DOHH2 (cell line): Measurements from ENCODE around the gene ALS2CL.

ENCODE experiments used
- H3F3A ChIP-seq: fragments of 200-600 bp; sonication (generic), shearing (Covaris generic); 2 replicates; pipeline ENCODE4 v1.6.0; 2016; ENCODE audit warnings: antibody characterized with exemption, mild to moderate bottlenecking; ENCODE audit not compliant: control insufficient read depth, insufficient read depth
- H3K27ac ChIP-seq: fragments of 200-600 bp; sonication (generic); 2 replicates; pipeline ENCODE4 v1.5.1; 2014; ENCODE audit warnings: low read depth, mild to moderate bottlenecking, low read length, moderate library complexity
- H3K27me3 ChIP-seq: fragments of 200-600 bp; sonication (generic); 2 replicates; pipeline ENCODE4 v1.6.1; 2014; ENCODE audit warnings: mild to moderate bottlenecking, low read length, mixed read lengths; ENCODE audit not compliant: control insufficient read depth
- H3K36me3 ChIP-seq: fragments of 200-600 bp; sonication (generic); 2 replicates; pipeline ENCODE4 v1.6.1; 2014; ENCODE audit warnings: mild to moderate bottlenecking, low read length, moderate library complexity, mixed read lengths; ENCODE audit not compliant: control insufficient read depth
- H3K4me1 ChIP-seq: fragments of 200-600 bp; sonication (generic); 2 replicates; pipeline ENCODE4 v1.6.1; 2014; ENCODE audit warnings: mild to moderate bottlenecking, low read length, mixed read lengths; ENCODE audit not compliant: control insufficient read depth
- H3K4me2 ChIP-seq: fragments of 200-600 bp; sonication (generic); 2 replicates; pipeline ENCODE4 v1.6.0; 2014; ENCODE audit warnings: mild to moderate bottlenecking, low read length, moderate library complexity
- H3K4me3 ChIP-seq: fragments of 200-600 bp; sonication (generic); 2 replicates; pipeline ENCODE4 v1.5.1; 2014; ENCODE audit warnings: mild to moderate bottlenecking, low read length, mixed read lengths
- H3K79me2 ChIP-seq: fragments of 200-600 bp; sonication (generic); 2 replicates; pipeline ENCODE4 v1.6.1; 2014; ENCODE audit warnings: mild to moderate bottlenecking, low read length, mixed read lengths; ENCODE audit not compliant: control insufficient read depth
- H3K9me2 ChIP-seq: fragments of 200-600 bp; sonication (generic); replicated peaks from 2 replicates; pipeline ENCODE4 v1.6.1; 2014; ENCODE audit warnings: mild to moderate bottlenecking, low read length, mixed read lengths; ENCODE audit not compliant: control insufficient read depth
- H3K9me3 ChIP-seq: fragments of 200-600 bp; sonication (generic); 2 replicates; pipeline ENCODE4 v1.6.1; 2014; ENCODE audit warnings: antibody characterized with exemption, low read length, mixed read lengths; ENCODE audit not compliant: control insufficient read depth, insufficient read depth
- H4K20me1 ChIP-seq: fragments of 200-600 bp; sonication (generic); 2 replicates; pipeline ENCODE4 v1.6.0; 2014; ENCODE audit warnings: low read depth, mild to moderate bottlenecking, antibody characterized with exemption, low read length, moderate library complexity; ENCODE audit not compliant: control insufficient read depth, insufficient read depth
- CTCF ChIP-seq: fragments of 200-600 bp; sonication (generic); IDR thresholded peaks from one replicate; pipeline ENCODE4 v1.5.1; 2014; ENCODE audit warnings: antibody characterized with exemption, mild to moderate bottlenecking, low read depth, low read length; ENCODE audit not compliant: poor library complexity, severe bottlenecking
- EZH2phosphoT487 ChIP-seq: fragments of 200-600 bp; sonication (generic); IDR thresholded peaks from 2 replicates; pipeline ENCODE4 v1.6.1; 2017; ENCODE audit warnings: borderline replicate concordance, mild to moderate bottlenecking, antibody characterized with exemption, low read length, moderate library complexity, mixed read lengths

The ALS2CL gene

GRCh38 chr3:46700772-46701171, 7.3 kb upstream of the ALS2CL start:
- H3K27me3 ChIP-seq, result peaks cover 6% of the 10 kb centered on the region; the same call in 1 of the 2 replicates
- H4K20me1 ChIP-seq, result no peaks in the 10 kb centered on the region
- H3K4me1 ChIP-seq, result peaks cover 5% of the 10 kb centered on the region
- no peak overlapping the region for H3K4me3 ChIP-seq
- no peak overlapping the region for H3K27ac ChIP-seq
- H3K9me3 ChIP-seq, result no peaks in the 10 kb centered on the region
- no peaks in the 10 kb centered on the region for H3K79me2 ChIP-seq
- H3F3A ChIP-seq, result no peaks in the 10 kb centered on the region
- no peak overlapping the region for H3K4me2 ChIP-seq
- no peaks in the 10 kb centered on the region for H3K36me3 ChIP-seq
- no peaks in the 10 kb centered on the region for H3K9me2 ChIP-seq
- TF ChIP-seq CTCF (no peak), EZH2phosphoT487 (no peak)

GRCh38 chr3:46699676-46700523, 6.4 kb upstream of the ALS2CL start:
- H3F3A ChIP-seq, result no peaks in the 10 kb centered on the region
- no peaks in the 10 kb centered on the region for H3K9me3 ChIP-seq
- no peak overlapping the region for H3K27ac ChIP-seq
- H3K4me1 ChIP-seq, result peaks cover 13% of the 10 kb centered on the region
- no peaks in the 10 kb centered on the region for H4K20me1 ChIP-seq
- no peak for TF ChIP-seq CTCF
- TF ChIP-seq EZH2phosphoT487, result no peak
- no peak overlapping the region for H3K4me3 ChIP-seq
- no peak overlapping the region for H3K4me2 ChIP-seq
- no peaks in the 10 kb centered on the region for H3K9me2 ChIP-seq
- H3K27me3 ChIP-seq, result peaks cover 6% of the 10 kb centered on the region; the same call in 1 of the 2 replicates
- no peaks in the 10 kb centered on the region for H3K36me3 ChIP-seq
- no peaks in the 10 kb centered on the region for H3K79me2 ChIP-seq

- H3K4me2 ChIP-seq, result peak overlapping the region; percentile 29
These were observed 2.7 kb upstream of the ALS2CL start for GRCh38 chr3:46695962-46696894.

More at GRCh38 chr3:46695962-46696894, 2.7 kb upstream of the ALS2CL start:
- H3F3A ChIP-seq, result no peaks in the 10 kb centered on the region
- peaks cover 29% of the 10 kb centered on the region for H3K4me1 ChIP-seq
- TF ChIP-seq EZH2phosphoT487 (no peak), CTCF (no peak)
- no peaks in the 10 kb centered on the region for H3K36me3 ChIP-seq
- H4K20me1 ChIP-seq, result no peaks in the 10 kb centered on the region
- H3K79me2 ChIP-seq, result no peaks in the 10 kb centered on the region
- H3K9me2 ChIP-seq, result no peaks in the 10 kb centered on the region
- no peak overlapping the region for H3K27ac ChIP-seq
- H3K4me3 ChIP-seq, result no peak overlapping the region
- no peaks in the 10 kb centered on the region for H3K9me3 ChIP-seq
- peaks cover 16% of the 10 kb centered on the region for H3K27me3 ChIP-seq
